IMR-90 (cell line): ENCODE results near the gene ETS1. TPM values are rescaled to one million over a fixed set of nuclear protein-coding genes. Genes with fewer than 3 reads are reported as not detected.
A peak's percentile ranks its signal among the peaks of the same experiment; 100 is the strongest.

Source experiments
- ATAC-seq: fragments of 200-7000 bp; cut with Tn5 transposase; 2 replicates; pipeline ENCODE4 v1.9.1; 2020; ENCODE audit warnings: low read depth, mild to moderate bottlenecking, moderate library complexity
- BruUV-seq: library from RNA; stranded (reverse); fragments of 400-500 nt; replicated peaks from 2 replicates; lab custom pipeline; 2021; lab: Mats Ljungman, UMichigan
- CTCF ChIA-PET: fragments of 300-600 bp; formaldehyde crosslinking; extraction: SDS; loops from one replicate; lab custom pipeline; 2021; ENCODE audit warnings: antibody characterized with exemption; lab: Yijun Ruan, JAX
- POLR2A ChIA-PET: fragments of 300-600 bp; sonication (Branson Sonifier 250); formaldehyde crosslinking; loops from one replicate; lab custom pipeline; 2022; ENCODE audit warnings: antibody characterized with exemption; ENCODE audit not compliant: unreplicated experiment; lab: Charles Lee
- DNase-seq: peaks from one replicate; pipeline ENCODE4 v3.0.0; 2013
- H2AFZ ChIP-seq: replicated peaks from 2 replicates; pipeline ENCODE3; 2013; ENCODE audit warnings: low read length, mild to moderate bottlenecking; ENCODE audit not compliant: poor library complexity
- H2AK5ac ChIP-seq: 2 replicates; pipeline ENCODE4 v1.6.1; 2013; ENCODE audit warnings: low read depth, low read length, inconsistent platforms
- H2AK9ac ChIP-seq: replicated peaks from 2 replicates; pipeline ENCODE3; 2013; ENCODE audit warnings: mild to moderate bottlenecking, low read depth, low read length, moderate library complexity; ENCODE audit not compliant: poor library complexity
- H2BK120ac ChIP-seq: 2 replicates; pipeline ENCODE4 v1.6.1; 2013; ENCODE audit warnings: low read depth, low read length, inconsistent platforms
- H2BK15ac ChIP-seq: 3 replicates; pipeline ENCODE4 v1.6.1; 2013; ENCODE audit warnings: low read depth, low read length, inconsistent platforms
- H2BK20ac ChIP-seq: 2 replicates; pipeline ENCODE4 v1.6.1; 2013; ENCODE audit warnings: low read depth, mild to moderate bottlenecking, inconsistent platforms, low read length, moderate library complexity
- H2BK5ac ChIP-seq: 2 replicates; pipeline ENCODE4 v1.6.1; 2013; ENCODE audit warnings: mild to moderate bottlenecking, low read depth, low read length, inconsistent platforms; ENCODE audit not compliant: poor library complexity, severe bottlenecking
- H3K14ac ChIP-seq: replicated peaks from 2 replicates; pipeline ENCODE4 v1.6.1; 2013; ENCODE audit warnings: low read depth, low read length, inconsistent platforms
- H3K18ac ChIP-seq: 2 replicates; pipeline ENCODE4 v1.6.1; 2013; ENCODE audit warnings: low read depth, low read length, control low read depth
- H3K23ac ChIP-seq: 2 replicates; pipeline ENCODE4 v1.6.1; 2013; ENCODE audit warnings: low read depth, low read length, inconsistent platforms
- H3K27ac ChIP-seq: 2 replicates; pipeline ENCODE4 v1.5.1; 2013; ENCODE audit warnings: mild to moderate bottlenecking, control low read depth, low read length; ENCODE audit not compliant: insufficient read depth
- H3K27me3 ChIP-seq: 2 replicates; pipeline ENCODE4 v1.6.1; 2013; ENCODE audit warnings: low read length; ENCODE audit not compliant: control insufficient read depth, insufficient read depth
- H3K36me3 ChIP-seq: 2 replicates; pipeline ENCODE4 v1.6.1; 2013; ENCODE audit warnings: low read length, mixed read lengths; ENCODE audit not compliant: control insufficient read depth, insufficient read depth
- H3K4ac ChIP-seq: 2 replicates; pipeline ENCODE4 v1.6.1; 2013; ENCODE audit warnings: low read depth, low read length, inconsistent platforms
- H3K4me1 ChIP-seq: 2 replicates; pipeline ENCODE4 v1.6.1; 2013; ENCODE audit warnings: low read length, mixed read lengths; ENCODE audit not compliant: control insufficient read depth, insufficient read depth
- H3K4me2 ChIP-seq: 2 replicates; pipeline ENCODE4 v1.6.1; 2013; ENCODE audit warnings: low read depth, mild to moderate bottlenecking, control low read depth, low read length, moderate library complexity
- H3K4me3 ChIP-seq: 2 replicates; pipeline ENCODE4 v1.5.1; 2013; ENCODE audit warnings: low read depth, mild to moderate bottlenecking, control low read depth, low read length, moderate library complexity; ENCODE audit not compliant: insufficient read depth
- H3K56ac ChIP-seq: 2 replicates; pipeline ENCODE4 v1.6.1; 2013; ENCODE audit warnings: low read length, inconsistent platforms; ENCODE audit not compliant: insufficient read depth; ENCODE audit errors: extremely low read depth
- H3K79me1 ChIP-seq, 2 experiments: 2 replicates each; pipeline ENCODE4 v1.6.1; 2013; ENCODE audit warnings: low read length in 2 of 2, inconsistent platforms in 1 of 2, low read depth in 1 of 2
- H3K9ac ChIP-seq: 2 replicates; pipeline ENCODE4 v1.6.1; 2013; ENCODE audit warnings: low read depth, low read length, control low read depth
- H3K9me1 ChIP-seq: 2 replicates; pipeline ENCODE4 v1.6.1; 2013; ENCODE audit warnings: low read length, inconsistent platforms; ENCODE audit not compliant: insufficient read depth
- H3K9me3 ChIP-seq: 2 replicates; pipeline ENCODE4 v1.6.1; 2013; ENCODE audit warnings: low read length; ENCODE audit not compliant: control insufficient read depth, insufficient read depth
- H4K20me1 ChIP-seq: 2 replicates; pipeline ENCODE4 v1.6.1; 2013; ENCODE audit warnings: low read length, inconsistent platforms; ENCODE audit not compliant: insufficient read depth
- H4K5ac ChIP-seq: 2 replicates; pipeline ENCODE4 v1.6.1; 2013; ENCODE audit warnings: mild to moderate bottlenecking, low read depth, low read length, control low read depth
- H4K8ac ChIP-seq, 2 experiments: 2 replicates each; pipeline ENCODE4 v1.6.1; 2013; ENCODE audit warnings: low read depth in 2 of 2, low read length in 2 of 2, control low read depth in 1 of 2, inconsistent platforms in 1 of 2
- H4K91ac ChIP-seq: 2 replicates; pipeline ENCODE4 v1.6.1; 2013; ENCODE audit warnings: low read depth, low read length, inconsistent platforms; ENCODE audit not compliant: insufficient read depth
- MAZ ChIP-seq: IDR thresholded peaks from 2 replicates; pipeline ENCODE4 v1.6.1; 2012; ENCODE audit warnings: low read depth, mild to moderate bottlenecking, low read length, improper control_type of control experiment, moderate library complexity, borderline replicate concordance
- WGBS, 2 experiments: methylation state at CpG; one replicate each; pipeline versions ENCODE4 v1.1.5 to v1.1.7; 2013; ENCODE audit warnings: missing lambda C conversion rate in 2 of 2; ENCODE audit not compliant: insufficient read length in 1 of 2; ENCODE audit errors: extremely low coverage in 2 of 2; 5-methylcytosine and 5-hydroxymethylcytosine counted together
- dilution Hi-C: fragments of 300-500 bp; cut with HindIII; formaldehyde crosslinking; loops from one replicate; pipeline ENCODE4 v1.14.3; 2018; ENCODE audit warnings: low sequenced_read_pairs; ENCODE audit not compliant: unreplicated experiment
- in situ Hi-C: fragments of 300-500 bp; cut with MboI; formaldehyde crosslinking; loops from 3 replicates; pipeline ENCODE4 v1.14.3; 2019; ENCODE audit warnings: low sequenced_read_pairs, inconsistent platforms, mixed read lengths
- intact Hi-C: fragments of 100-400 bp; cut with micrococcal nuclease; formaldehyde crosslinking; loops from 2 replicates; pipeline ENCODE4 v1.10.0; 2022
- polyA plus RNA-seq, 3 experiments: library from polyadenylated mRNA; depleted of rRNA; stranded (reverse); fragments of >200 nt; gene quantifications; 2 replicates each; pipeline ENCODE4 v1.2.3, GENCODE V29; 2012; ENCODE audit warnings: low replicate concordance in 1 of 3
- total RNA-seq: library from RNA; depleted of rRNA; stranded (reverse); fragments of >200 nt; gene quantifications from 2 replicates; pipeline ENCODE4 v1.2.3, GENCODE V29; 2012
- TF ChIP-seq, protein P1 (sequence below): fragments of 150-350 bp; IDR thresholded peaks from 2 replicates; pipeline ENCODE4 v1.6.1; 2017; ENCODE audit warnings: mild to moderate bottlenecking, antibody characterized with exemption, low read length, low read depth

Gene ETS1
- total and polyA plus RNA-seq, 2 of the 4 experiments (the other 2 are of a cell fraction): 41.2 to 56.3 TPM

GRCh38 chr11:128496249-128496648, 91.1 kb downstream of the ETS1 start:
- CTCF ChIA-PET: no interaction called here
- ATAC-seq (no peak), DNase-seq (no peak)
- H4K8ac ChIP-seq: peak overlapping the region; percentile 12 to 69; a peak in 2 of 4 replicates
- H4K20me1 ChIP-seq: peaks cover 79% of the 10 kb centered on the region
- H2AK5ac ChIP-seq: peak overlapping the region; percentile 68
- no peaks in the 10 kb centered on the region for H3K9me3 ChIP-seq
- no peak overlapping the region for H2AFZ ChIP-seq
- H3K27me3 ChIP-seq: no peaks in the 10 kb centered on the region
- peak overlapping the region; percentile 71 for H2BK5ac ChIP-seq
- peak overlapping the region; percentile 30 for H3K9ac ChIP-seq
- BruUV-seq: no TSS peak
- intact Hi-C loops (no loop called here), dilution Hi-C loops (no loop called here), in situ Hi-C loops (no loop called here)
- peak overlapping the region; percentile 48; the same call in 1 of the 2 replicates for H3K56ac ChIP-seq
- peak overlapping the region; percentile 50 for H2BK120ac ChIP-seq
- TF ChIP-seq MAZ: no peak
- TF ChIP-seq, protein P1, sequence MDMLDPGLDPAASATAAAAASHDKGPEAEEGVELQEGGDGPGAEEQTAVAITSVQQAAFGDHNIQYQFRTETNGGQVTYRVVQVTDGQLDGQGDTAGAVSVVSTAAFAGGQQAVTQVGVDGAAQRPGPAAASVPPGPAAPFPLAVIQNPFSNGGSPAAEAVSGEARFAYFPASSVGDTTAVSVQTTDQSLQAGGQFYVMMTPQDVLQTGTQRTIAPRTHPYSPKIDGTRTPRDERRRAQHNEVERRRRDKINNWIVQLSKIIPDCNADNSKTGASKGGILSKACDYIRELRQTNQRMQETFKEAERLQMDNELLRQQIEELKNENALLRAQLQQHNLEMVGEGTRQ: no peak
- H3K27ac ChIP-seq: peak overlapping the region; percentile 79; the same call in 1 of the 2 replicates
- H3K4me2 ChIP-seq: peak overlapping the region; percentile 80
- peak overlapping the region; percentile 74 for H3K14ac ChIP-seq
- peak overlapping the region; percentile 75 for H3K18ac ChIP-seq
- H2BK20ac ChIP-seq: peak overlapping the region; percentile 83
- peaks cover 18 to 79% of the 10 kb centered on the region in 2 experiments for H3K79me1 ChIP-seq
- peak overlapping the region; percentile 64; the same call in 1 of the 2 replicates for H4K91ac ChIP-seq
- H3K4ac ChIP-seq: peak overlapping the region; percentile 88
- H3K36me3 ChIP-seq: no peaks in the 10 kb centered on the region; the same call in 1 of the 2 replicates
- no CpG with 5 or more reads among the region's 3 CpGs for WGBS, 2 experiments
- H3K9me1 ChIP-seq: peaks cover 38% of the 10 kb centered on the region
- peaks cover 36% of the 10 kb centered on the region for H3K4me1 ChIP-seq
- POLR2A ChIA-PET: no interaction called here
- no peak overlapping the region for H3K4me3 ChIP-seq
- H4K5ac ChIP-seq: peak overlapping the region; percentile 25
- H2BK15ac ChIP-seq: peak overlapping the region; percentile 54; the same call in 2 of the 3 replicates
- H3K23ac ChIP-seq: peak overlapping the region; percentile 35
- no peak overlapping the region for H2AK9ac ChIP-seq
